Myocyte (in vitro differentiated cells): Measurements from ENCODE around the gene NXN. TPM values are rescaled to one million over a fixed set of nuclear protein-coding genes. Genes with fewer than 3 reads are reported as not detected.
"Not testable (repeated sequence)": the region's sequence is repeated elsewhere in the genome, so short reads cannot be mapped to it uniquely, and the experiment has no call there.

Experiments
- DNase-seq: peaks from one replicate; pipeline ENCODE4 v3.0.0-alpha.2; 2012; ENCODE audit warnings: low read depth
- total RNA-seq: library from RNA; depleted of rRNA; stranded (reverse); fragments of >200 nt; gene quantifications from 2 replicates; pipeline ENCODE4 v1.2.3, GENCODE V29; 2014

Gene NXN
- total RNA-seq, 1 donor from 2014 or later = 9.6 TPM

DNA sequence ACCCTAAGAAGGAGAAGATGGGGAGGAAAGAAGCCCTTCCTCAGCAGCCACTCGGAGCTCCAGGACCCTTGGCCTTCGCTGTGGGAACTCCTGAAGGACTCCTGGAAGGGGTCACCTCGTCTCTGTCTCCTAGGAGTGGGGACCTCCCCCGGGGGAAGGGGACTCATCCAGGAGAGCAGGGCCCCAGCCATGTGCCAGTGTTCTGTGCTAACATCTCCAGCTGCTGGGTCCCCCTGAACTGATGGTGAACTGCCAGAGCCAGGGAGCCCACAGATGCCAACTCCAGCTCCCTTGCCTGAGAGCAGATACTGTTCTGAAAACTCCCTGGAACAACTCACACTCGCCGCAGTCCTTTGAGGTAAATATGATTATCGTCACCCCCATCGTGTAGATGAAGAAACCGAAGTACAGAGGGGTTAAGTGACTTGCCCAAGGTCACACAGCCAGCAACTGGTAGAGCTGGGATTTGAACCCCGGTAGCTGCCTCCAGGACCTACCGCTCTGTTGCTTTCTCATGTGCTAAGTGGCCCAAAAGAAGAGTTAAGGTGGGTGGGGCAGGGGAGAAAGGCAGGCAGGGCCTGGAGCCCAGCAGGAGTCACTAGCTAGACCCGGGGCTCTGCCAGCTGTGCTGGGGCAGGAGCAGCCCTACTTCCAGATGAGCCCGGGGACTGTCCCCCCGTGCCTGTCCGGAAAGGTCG, 27.9 kb upstream of the NXN start:
- no peak for DNase-seq

DNA sequence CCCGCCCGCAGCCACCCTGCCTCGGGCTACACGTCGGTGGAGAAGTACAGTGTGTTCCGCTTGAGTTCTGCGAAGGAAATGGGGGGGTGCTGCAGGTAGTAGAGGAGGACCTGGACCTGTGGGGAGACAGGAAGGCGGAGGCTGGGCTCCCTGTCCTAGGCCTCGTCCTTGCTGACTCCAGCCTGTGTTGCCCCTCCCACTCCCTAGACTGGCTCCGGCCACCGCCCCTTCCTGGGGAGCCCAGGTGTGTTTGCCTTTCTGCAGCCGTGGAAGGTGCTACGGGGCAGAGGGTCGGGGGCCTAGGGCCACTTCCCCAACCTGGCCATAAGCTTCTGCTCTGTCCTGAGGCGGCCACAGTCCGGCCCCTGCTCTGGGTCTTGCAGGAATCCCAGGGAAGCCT, 26.5 kb upstream of the NXN start:
- no peak for DNase-seq

DNA sequence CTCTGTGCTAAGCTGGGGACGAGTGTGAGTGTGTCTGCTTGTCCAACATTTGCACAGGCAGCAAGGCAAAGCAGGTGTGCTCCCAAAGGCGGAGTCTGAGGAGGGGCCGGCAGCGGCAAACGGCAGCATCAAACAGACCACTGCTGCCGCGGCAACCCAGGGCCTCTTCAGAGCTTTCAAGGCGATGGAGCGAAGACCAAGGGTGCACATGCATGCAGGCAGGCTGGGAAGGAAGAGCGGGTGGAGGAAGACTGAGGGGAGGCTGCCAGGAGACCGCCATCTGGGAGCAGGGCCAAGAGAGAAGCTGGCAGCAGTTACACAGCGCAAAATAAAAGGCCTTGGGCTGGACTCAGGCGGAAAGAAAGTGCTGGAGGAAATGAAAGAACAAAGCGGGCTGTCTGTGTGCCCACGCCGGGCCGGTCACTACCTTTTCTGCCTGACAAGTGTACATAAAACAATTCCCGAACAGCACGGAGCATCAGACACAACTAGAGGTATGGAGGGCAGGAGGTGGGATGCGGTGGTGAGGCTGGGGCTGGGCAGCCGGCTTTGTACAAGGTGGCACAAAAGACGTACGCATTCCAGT, 25.9 kb upstream of the NXN start:
- DNase-seq = no peak

DNA sequence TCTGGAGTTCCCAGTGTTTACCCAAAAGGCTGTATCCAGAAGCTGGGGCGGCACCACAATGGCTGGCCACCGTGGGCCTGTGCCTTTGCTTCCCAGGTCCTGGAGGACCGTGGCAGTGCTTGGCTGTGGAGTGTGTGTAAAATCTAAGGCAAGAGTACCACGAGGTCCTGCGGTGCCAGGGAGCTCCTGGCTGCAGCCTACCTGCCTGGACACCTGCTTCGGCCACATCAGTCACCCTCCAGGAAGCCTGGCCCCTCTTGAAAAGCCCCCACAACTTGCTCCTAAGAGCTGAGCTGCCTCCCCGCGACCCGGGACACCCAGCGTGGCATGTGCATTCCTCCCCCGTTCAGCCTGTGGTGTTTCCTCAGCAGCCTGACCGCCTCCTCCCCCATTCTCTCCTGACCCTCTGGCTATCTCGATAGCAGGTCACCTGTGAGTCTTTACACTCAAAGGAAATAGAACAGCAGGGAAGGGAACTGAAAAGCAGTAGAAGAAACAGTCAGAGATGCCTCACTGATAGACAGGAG, 25.3 kb upstream of the NXN start:
- no peak for DNase-seq

DNA sequence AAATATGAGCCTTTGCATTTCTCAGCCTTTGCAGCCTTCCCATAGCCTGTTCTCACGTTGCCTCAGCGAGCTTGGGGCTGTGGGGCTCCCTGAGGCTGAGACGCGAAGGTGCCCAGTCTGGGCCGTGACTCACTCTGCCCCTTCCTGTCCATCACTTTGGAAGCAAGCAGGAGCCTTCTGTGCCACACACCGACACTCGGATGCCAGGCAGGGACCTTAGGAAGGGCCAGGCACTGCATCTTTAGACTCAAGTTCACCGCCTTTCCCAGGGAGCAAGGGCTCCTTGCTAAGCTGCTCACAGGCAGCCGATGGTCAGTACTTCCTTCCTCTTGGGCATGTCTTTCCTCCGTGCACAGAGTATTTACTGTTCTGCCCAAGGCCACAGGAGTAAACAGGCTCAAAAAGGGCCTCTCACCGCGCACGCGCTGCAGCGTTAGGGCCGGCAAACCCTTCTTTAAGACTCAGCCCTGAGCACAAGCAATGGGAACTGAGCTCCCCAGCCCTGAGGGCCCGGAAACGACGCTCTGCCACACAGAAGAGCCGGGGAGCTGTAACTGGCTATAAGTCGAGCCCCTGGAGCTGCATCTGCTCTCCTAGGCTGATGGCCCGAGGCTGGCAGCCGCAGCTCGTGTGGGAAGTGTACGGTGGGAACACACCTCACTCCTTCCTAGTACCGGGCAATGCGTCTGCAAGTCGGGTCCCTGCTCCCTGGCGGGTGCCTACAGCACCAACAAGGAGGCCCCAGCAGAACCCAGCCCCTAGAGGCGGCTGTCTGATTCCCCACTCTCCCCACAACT, 24.6 kb upstream of the NXN start:
- DNase-seq = no peak

DNA sequence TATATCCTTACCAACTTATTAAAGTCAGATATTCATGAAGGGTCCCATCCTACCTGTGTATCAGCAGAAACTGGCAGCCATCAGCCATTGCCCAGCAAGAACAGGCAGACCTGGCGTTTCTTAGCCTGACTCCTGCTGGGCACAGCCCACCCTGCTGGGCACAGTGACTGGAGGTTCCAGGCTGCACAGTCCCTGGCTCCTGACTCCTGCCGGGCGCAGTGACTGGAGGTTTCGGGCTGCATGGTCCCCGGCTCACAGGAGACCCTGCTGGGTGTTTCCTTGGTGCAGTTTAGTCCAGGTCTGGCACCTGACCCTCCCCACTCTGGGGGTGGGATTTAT, 24.0 kb upstream of the NXN start:
- no peak for DNase-seq

DNA sequence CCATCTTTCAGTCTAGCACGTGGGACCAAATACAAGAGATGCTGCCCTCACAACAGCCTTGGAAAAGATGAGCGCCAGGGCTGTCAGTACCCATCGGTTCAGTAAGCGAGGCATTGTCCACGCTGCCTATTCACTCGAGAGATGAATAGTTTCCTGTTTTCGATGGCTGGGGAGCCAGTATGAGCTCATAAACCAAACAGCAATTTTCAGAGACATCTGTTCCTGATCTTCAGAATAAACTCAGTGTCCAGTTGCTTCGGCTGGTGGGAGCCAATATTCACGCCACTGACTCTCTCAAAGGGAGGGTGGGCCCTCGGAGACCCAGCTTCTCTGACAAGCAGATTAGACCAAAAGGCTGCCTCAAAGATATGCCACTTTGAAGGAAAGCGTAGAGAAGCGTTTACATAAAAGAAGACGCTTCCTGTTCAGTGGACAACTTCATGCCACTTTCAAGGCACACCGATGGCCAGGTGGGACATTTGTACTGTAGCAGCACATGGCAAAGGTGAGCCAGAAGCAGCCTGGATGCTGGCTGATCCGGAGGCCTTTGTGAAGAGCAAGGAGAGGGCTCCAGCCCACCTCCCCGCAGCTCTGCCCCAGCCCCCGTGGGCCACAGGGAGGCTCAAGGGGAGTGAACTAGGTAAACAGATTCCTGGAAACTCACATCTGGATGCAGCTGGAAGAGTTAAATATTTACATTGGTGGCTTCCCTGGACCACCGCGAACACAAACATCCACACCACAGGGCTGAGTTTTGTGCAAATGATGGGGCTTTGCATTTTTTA, 23.4 kb upstream of the NXN start:
- DNase-seq = peak; percentile 72

DNA sequence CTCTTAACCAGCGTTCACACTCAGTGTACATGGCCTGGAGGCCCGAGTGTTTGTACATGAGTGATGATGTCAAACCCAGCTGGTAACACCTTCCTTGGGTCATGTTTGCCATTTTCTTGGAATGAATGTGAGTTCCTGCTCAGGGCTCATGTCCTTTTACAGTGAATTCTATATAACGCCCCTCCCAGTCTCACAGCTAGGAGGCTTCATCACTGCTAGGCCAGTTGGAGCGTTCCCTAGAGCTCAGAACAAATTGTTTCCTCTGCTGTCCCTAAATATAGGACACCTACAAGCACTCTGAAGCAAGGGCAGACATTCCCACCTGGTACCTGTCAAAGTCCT, 22.8 kb upstream of the NXN start:
- no peak for DNase-seq

DNA sequence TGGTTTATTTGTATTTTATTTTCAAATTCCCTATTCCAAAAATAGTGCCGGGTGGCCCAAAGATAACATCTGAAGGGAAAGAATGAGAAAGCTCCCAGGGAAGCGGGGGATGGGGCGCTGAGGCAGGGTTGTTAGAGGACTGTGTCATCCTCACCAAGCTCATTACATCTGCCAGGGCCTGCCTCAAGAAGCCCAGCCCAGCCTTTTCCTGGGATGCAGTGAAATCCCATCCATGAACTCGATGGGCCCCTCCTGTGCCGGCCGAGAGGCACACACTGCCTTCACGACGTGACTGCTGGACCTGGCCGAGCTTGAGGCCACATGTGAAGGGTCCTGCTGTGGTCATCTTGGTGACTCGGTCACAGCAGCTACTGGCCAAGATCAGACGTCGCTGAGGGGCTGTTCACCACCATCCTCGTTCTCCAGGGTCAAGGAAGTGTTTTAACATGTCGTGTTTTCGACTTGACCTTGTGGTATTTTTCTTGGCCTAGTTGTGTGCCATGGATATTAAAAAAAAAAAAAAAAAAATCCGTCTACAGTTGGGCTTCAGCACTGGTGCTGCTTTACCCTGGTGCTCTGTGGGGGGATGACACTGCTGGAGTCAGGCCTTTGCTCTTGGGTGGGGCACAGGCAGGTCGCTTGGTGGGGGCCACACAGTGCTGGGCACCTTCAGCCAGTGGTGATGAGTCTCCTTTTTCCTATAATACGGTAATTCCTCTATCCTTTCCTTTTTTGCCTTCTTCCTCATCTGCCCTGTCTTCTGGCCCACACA, 22.2 kb upstream of the NXN start:
- DNase-seq = peak; percentile 87

DNA sequence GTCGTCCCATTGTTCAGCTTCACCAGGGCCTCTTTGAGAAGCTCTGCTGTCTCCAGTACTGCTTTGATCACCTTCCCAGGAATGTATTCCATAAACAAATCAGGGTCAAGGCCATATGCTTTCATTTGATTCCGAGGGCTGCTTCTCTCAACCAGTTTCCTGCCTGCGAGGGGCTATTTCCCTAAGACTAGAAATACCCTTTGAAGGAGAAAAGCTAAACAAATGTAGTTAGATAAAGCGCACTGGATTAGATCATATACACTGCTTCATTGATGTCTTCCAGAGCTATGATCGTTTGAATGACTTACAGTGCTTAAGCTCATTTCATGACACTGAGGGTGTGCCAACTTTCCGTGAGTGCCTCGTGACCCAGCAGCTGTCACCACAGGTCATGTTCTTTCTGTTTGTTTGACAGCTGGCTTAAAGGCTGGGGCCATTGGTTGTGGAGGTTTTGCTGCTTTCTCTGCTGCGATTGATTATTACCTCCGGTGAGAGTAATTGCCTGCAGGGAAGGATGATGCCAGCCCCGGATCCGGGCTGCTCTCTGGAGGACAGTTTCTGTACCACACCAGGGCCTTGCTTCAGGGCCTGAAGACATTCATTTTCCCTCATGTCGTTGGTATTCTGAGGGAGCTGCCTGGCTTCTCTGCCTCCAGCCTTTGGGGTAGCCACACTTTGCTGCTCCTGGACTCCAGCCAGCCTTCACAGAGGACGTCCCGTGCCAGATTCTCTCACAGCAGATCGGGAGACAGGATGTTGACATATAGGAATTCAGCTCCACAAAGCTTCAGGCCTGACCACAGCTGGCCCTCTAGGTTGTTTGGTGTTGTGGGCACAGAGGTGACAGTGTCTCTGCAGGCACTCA, 21.3 kb upstream of the NXN start:
- DNase-seq = peak; percentile 95

DNA sequence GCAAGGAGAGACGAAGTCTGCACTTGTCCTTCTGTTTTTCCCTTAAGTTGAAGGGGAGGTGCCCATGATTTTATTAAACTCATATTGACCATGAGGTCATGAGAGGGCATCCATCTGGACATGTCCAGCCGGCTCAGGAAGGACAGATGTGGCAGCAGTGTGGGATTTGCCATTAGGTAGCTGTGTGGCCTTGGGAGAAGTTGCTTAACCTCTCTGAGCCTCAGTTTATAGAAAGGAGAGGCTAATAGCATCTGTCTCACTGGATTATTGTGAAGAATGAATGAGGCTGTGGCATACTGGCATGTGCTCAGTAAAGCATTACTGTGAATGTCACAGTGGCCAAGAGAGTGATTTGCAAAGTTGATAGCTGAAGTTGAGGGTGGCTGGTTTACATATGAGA, 18.5 kb upstream of the NXN start:
- DNase-seq = no peak

DNA sequence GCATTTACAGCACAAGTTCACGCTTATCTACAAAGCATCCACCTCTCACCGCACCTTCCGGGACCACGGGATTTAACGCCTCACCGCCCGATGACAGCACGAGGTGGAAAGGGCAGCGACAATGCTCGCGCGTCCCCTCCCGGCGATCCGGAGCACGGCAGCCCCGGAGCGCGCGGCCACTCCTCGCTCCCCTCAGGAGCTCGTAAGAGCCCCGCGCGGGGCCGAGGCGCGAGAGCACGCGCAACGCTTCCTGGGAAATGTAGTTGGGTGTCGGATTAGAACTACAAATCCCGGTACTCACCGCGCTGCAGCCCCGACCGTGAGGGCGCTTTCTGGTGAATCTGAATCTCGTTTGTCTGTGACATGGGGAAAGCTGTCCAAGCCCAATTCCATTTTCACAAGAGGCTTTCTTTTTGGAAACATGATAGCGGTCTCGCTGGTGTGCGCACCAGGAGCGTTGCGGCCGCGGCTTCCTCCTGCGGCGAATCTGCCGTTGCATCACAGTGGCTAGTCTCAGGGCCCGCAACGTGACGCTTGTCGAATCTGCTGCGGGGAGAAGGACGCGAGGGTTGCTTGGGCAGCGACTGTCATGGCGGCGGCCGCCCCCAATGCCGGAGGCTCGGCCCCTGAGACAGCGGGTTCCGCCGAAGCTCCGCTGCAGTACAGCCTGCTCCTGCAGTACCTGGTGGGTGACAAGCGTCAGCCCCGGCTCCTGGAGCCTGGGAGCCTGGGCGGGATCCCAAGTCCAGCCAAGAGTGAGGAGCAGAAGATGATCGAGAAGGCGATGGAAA, 17.2 kb upstream of the NXN start, which contains the start of gene TIMM22:
TIMM22 (plus strand) TSS at position 576 of the 791 bp plus-strand sequence; CDS start at position 590, 14 bp downstream.
- DNase-seq = peak; percentile 98

DNA sequence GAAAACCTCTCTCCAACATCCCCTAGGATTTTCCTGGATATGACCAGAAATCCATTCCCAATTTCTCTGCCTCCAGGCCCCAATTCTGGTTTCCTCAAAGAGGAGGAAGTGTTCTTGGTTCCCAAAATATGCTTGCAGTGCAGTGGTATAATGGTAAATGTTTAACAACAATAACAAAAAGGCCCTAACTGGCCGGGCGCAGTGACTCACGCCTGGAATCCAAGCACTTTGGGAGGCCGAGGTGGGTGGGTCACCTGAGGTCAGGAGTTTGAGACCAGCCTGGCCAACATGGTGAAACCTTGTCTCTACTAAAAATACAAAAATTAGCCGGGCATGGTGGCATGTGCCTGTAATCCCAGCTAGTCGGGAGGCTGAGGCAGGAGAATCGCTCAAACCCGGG, 15.7 kb upstream of the NXN start:
- not testable (repeated sequence) for DNase-seq

DNA sequence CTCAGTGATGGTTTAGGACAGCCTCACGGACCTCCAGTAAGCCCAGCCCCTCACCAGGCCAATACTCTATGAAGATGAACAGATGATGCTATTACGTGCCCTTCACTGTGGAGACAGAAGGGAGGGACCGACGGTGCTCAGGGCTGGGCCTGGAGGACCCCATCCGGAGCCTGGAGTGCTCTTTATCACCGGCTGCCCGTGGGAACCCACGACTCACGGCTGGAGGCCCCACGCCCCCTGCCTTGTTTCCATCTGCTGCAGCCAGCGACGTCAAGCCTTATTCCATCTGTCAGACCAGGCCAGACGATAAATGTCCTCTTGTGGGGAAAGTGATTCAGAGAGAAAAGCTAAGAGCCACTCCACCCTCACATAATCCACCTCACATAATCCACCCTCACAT, 13.4 kb upstream of the NXN start:
- no peak for DNase-seq

DNA sequence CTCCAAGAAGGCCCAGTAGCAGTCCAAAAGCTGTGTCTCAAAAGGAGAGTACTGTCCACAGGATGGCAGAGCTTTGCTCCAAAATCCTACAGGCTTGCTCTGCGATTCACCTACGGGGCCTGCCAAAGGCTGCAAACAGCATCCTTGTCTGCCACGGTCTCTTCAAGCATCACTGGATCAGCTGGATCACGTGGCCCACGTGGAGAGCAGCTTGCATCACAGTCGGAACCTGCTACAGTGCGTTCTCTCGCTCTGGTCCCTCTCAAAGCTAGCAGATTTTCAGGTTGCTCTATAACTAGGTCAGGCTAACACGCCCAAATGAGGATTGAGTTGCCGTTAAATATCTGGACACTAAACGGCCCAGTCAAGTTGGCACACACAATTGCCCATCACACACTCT, 9.0 kb upstream of the NXN start:
- DNase-seq = no peak

DNA sequence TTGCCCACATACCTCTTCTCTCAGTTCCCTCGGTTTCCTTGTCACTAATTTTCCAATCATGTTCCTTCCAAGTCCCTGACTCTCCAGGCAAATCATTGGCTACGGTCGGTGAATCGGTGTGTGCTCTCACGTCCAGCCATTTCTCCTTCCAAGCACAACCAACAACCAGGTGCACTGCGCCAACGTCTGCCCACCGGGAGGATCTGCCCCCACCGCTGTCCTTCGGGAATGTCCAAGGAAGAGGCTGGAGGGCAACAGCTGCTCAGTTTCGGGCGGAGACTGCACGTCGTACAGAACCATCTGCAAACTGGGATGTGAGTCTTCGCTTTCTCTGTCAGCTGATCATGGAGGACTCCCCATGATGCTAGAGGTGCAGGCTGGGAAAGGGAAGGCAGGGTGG, 8.4 kb upstream of the NXN start:
- no peak for DNase-seq

DNA sequence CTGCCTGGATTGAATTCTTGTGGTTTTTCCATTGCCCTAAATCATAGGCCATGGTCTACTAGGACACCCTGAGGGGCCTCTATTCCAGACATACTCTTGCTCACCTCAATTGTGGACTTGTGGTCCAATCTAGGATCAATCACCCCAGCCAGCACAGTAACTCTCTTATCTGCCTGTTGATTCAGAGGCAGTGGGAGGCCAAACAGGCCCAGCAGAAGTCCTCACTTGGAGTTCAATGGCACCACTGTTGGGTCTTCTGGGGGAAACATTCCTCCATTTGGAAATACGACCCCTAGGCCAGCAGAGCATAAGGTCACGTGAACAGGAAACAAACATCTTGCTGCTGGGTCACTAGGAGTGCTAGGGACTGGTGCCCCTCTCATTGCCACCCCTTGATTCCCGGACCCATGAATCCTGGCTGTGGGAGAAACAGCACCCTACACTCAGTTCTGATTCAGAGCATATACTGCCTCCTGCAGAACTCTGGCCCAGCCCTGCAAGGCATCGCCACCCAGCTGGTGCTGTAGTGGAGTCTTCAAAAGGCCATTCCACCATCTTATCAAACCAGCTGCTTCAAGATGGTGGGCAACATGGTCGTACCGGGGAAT, 6.8 kb upstream of the NXN start:
- no peak for DNase-seq

DNA sequence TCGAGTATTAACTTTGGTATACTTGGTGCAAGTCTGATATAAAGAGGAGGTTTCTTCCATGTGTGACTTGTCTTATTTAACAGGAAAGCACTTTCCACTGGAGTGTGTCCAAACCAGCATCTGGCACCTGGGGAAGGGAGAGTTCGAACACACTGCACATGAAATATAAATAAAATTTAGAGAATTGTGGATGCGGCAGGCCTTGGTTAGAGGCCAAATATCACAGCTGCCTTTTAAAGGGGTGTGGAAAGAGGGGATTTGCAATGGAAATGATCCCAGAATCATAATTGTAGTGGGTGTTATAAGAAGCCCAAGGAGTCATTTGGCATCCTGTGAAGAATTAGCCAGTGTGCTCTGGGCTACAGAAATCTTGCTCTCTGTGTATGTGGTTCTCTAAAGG, 4.3 kb upstream of the NXN start:
- no peak for DNase-seq

DNA sequence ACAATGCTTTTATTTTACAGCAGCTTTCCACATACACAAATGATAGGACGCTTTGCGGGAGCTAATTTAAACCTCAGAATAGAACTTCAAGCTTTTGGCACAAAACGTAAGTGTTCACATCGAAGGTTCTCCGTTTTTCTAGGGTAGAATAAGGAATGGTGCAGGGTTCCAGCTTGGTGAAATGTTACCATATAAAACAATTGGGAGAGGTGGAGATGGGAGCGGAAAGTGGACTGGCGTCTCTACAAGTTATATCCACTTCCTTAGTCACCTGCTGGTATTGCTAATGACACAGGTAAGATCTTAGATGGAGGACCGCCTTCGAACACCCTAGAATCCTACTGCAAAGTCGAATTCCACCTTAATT, 1.7 kb upstream of the NXN start:
- DNase-seq = no peak
